Mucosa of descending colon (tissue), 3 donors: ENCODE measurements around the gene TAS2R40. TPM values are rescaled to one million over a fixed set of nuclear protein-coding genes. Genes with fewer than 3 reads are reported as not detected.
"Not testable (repeated sequence)": the region's sequence is repeated elsewhere in the genome, so short reads cannot be mapped to it uniquely, and the experiment has no call there.

Experiments
- ATAC-seq: fragments of 200-7000 bp; cut with Tn5 transposase; one replicate; pipeline ENCODE4 v1.9.1; 2020; ENCODE audit warnings: mild to moderate bottlenecking, moderate library complexity
- DNase-seq, 3 donors: peaks; one replicate each; pipeline ENCODE4 v3.0.0-alpha.2; 2020
- H3K36me3 ChIP-seq: fragments of 200-600 bp; one replicate; pipeline ENCODE4 v1.8.0; 2021; ENCODE audit warnings: low read depth, mild to moderate bottlenecking
- H3K4me1 ChIP-seq: fragments of 200-600 bp; one replicate; pipeline ENCODE4 v1.8.0; 2021; ENCODE audit warnings: low read depth, mild to moderate bottlenecking
- H3K4me3 ChIP-seq: fragments of 200-600 bp; one replicate; pipeline ENCODE4 v1.8.0; 2021; ENCODE audit warnings: mild to moderate bottlenecking
- H3K9me3 ChIP-seq: fragments of 200-600 bp; one replicate; pipeline ENCODE4 v1.8.0; 2021; ENCODE audit warnings: mild to moderate bottlenecking
- intact Hi-C, 2 donors: fragments of 100-400 bp; cut with DNase I in 1 of 2; cut with micrococcal nuclease in 1 of 2; formaldehyde crosslinking; loops; one replicate each; pipeline versions ENCODE4 v1.11.0 to v1.11.1; 2022; cut with DNase I, micrococcal nuclease
- long read RNA-seq, 2 donors: library from polyadenylated mRNA; unstranded; transcript quantifications; one replicate each; pipeline ENCODE4 v2.0.0, GENCODE V29; 2019 to 2021
- total RNA-seq, 3 donors: library from RNA; stranded (reverse); fragmentation: NEBNext Ultra II Directional in 2 of 3; extraction: Animal tissue kit (Norgen Biotek cat#: 25700) in 2 of 3; gene quantifications; one replicate each; pipeline versions ENCODE4 v1.2.1 to v1.2.4, GENCODE V29; 2021 to 2023
- TF ChIP-seq, protein P1 (sequence below): fragments of 200-600 bp; IDR thresholded peaks from one replicate; pipeline ENCODE4 v1.8.0; 2022; ENCODE audit warnings: antibody characterized with exemption, mild to moderate bottlenecking
- donor health status: DM: no; HTN: no; CAD: no; lungs with moderate emphysema.
- donor health status: DM: no; HTN: no; CAD: no.
- donor health status: DM: no; HTN: yes; CAD: no.

The TAS2R40 gene
- total RNA-seq: not detected
- long read RNA-seq, donor 1: 0 reads
- long read RNA-seq, donor 2: 0 reads

DNA sequence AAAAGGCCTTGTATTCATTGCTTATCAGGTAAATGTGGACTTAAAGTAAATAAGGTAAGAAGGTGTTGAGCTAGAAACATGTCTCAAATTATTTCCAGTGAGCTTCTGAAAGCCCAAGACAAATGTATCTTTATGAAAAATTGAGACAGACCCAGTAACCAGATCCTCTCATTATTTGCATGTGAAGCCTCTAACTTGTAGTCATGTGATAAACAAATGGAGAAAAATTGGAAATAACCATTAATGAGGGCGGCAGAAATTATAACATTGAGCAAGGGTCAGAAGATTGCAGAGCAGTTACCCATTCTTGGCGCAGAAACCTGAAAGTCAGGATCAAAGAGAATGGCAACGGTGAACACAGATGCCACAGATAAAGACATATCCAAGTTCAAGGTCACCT is at the start of gene TAS2R40:
Gene TAS2R40, plus strand, starts transcription at position 301 of the 400 bp plus-strand sequence. Its CDS starts 42 bp downstream, at position 343.
- Histone ChIP-seq H3K4me3 (no peak within 1 kb of the TSS), H3K4me1 (no peaks in the 10 kb centered on the region), H3K9me3 (no peaks in the 10 kb centered on the region), H3K36me3 (no peaks in the 10 kb centered on the region)
- ATAC-seq (no peak), DNase-seq (no peak)
- TF ChIP-seq, protein P1, sequence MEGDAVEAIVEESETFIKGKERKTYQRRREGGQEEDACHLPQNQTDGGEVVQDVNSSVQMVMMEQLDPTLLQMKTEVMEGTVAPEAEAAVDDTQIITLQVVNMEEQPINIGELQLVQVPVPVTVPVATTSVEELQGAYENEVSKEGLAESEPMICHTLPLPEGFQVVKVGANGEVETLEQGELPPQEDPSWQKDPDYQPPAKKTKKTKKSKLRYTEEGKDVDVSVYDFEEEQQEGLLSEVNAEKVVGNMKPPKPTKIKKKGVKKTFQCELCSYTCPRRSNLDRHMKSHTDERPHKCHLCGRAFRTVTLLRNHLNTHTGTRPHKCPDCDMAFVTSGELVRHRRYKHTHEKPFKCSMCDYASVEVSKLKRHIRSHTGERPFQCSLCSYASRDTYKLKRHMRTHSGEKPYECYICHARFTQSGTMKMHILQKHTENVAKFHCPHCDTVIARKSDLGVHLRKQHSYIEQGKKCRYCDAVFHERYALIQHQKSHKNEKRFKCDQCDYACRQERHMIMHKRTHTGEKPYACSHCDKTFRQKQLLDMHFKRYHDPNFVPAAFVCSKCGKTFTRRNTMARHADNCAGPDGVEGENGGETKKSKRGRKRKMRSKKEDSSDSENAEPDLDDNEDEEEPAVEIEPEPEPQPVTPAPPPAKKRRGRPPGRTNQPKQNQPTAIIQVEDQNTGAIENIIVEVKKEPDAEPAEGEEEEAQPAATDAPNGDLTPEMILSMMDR: no peak
- intact Hi-C loops: no loop called here

DNA sequence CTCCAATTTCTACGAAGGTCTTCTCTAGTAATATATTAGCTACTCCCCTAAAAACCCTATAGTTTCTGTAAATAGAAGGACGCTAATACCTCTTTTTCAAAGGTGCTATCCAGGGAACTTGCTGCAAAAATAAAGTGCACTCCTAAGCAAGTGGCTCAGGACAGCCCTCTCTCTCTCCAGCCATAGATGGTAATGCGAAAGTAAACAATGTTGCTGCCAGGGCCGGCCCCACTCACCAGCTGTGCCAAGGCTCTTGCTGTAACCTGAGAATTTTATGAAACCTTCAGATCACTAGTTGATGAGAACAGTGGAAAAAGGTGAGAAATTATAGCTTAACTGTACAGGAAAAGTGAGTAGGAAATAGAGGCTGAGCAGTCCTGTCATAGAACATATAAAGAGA is 49.5 kb upstream of the TAS2R40 start:
- peak; percentile 63 to 79 (median 68) for DNase-seq
- no peak overlapping the region for H3K4me3 ChIP-seq
- no peaks in the 10 kb centered on the region for H3K36me3 ChIP-seq
- intact Hi-C loops: no loop called here
- TF ChIP-seq, protein P1: no peak
- H3K9me3 ChIP-seq: peaks cover 9% of the 10 kb centered on the region
- no peaks in the 10 kb centered on the region for H3K4me1 ChIP-seq
- peak; percentile 96 for ATAC-seq

DNA sequence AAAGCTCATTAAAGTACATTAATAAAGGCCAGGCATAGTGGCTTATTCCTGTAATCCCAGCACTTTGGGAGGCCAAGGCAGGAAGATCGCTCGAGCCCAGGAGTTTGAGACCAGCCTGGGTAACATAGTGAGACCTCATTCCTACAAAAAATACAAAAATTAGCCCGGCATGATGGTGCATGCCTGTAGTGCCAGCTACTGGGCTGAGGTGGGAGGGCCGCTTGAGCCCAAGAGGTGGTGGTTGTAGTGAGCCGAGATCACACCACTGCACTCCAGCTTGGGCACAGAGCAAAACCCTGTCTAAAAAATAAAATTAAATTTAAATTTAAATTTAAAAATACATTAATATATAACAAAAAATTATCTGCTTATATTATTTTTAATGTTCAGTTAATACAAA is 45.7 kb upstream of the TAS2R40 start:
- Histone ChIP-seq H3K9me3 (peaks cover 20% of the 10 kb centered on the region), H3K36me3 (no peaks in the 10 kb centered on the region), H3K4me3 (no peak overlapping the region), H3K4me1 (no peaks in the 10 kb centered on the region)
- TF ChIP-seq, protein P1: no peak
- ATAC-seq (no peak), DNase-seq (no peak)
- intact Hi-C loops: no loop called here

DNA sequence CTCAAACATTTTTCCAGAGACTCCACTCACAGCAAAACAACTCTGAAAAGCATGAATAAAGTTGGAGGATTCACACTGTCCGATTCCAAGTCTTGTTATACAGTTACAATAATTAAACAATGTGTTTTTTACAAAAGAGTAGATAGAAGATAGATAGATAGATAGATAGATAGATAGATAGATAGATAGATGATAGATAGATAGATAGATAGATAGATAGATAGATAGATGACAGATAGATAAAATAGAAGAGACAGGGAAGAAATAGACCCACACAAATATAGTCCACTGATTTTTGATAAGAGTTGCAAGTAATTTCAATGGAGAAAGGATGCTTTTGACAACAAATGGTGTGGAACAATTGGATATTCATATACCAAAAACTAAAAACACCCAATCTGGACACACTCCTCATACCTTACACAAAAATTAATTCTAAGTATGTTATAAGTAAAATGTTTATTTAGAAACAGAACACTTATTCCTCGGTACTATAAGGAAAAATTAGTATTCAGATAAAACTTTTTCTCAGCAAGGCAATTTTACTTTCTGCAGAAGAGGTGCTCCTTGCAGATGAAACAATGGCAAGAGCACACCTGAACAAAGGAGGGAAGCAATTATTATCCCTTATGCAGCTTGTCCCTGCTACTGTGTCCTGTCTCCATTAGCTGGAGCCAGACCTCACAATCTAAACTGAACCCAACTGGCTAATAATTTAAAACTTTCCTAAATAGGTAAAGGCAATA is 44.3 kb upstream of the TAS2R40 start:
- intact Hi-C loops: no loop called here

DNA sequence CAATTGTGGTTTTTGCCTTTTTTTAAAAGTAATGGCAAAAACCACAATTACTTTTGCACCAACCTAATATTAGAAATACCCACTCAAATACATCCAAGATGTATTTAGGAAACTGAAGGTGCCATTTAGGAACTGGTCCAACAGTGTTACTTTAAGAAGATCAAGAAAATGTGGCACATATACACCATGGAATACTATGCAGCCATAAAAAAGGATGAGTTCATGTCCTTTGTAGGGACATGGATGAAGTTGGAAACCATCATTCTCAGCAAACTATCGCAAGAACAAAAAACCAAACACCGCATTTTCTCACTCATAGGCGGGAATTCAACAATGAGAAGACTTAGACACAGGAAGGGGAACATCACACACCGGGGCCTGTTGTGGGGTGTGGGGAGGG is 41.1 kb upstream of the TAS2R40 start:
- ATAC-seq, H3K4me3 ChIP-seq, H3K4me1 ChIP-seq, H3K36me3 ChIP-seq, intact Hi-C loops, DNase-seq: not testable (repeated sequence)
- peaks cover 20% of the 10 kb centered on the region for H3K9me3 ChIP-seq

More for the DNA sequence above, 44.3 kb upstream of the TAS2R40 start:
- H3K4me3 ChIP-seq: no peak overlapping the region
- TF ChIP-seq, protein P1: no peak
- H3K36me3 ChIP-seq: no peaks in the 10 kb centered on the region
- DNase-seq (no peak), ATAC-seq (no peak)
- peaks cover 20% of the 10 kb centered on the region for H3K9me3 ChIP-seq
- no peaks in the 10 kb centered on the region for H3K4me1 ChIP-seq

DNA sequence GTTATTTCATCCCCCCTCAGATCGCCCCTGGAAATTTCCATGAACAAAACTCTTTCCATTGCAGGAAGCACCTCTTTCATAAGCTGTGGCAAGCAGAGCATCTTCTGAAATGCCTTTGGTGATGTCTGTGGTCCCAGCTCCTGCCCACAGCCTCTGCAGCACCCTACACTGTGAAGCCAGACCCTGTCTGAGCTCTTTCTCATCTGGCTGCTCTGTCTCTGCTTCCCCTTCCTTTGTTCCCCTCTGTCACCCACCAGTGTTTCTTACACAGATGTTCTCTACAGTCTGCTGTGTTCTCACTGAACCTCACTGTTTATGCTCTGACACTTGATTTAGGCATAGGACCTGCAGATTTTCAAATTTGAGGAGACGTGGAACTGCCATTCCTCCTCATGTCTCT is 40.5 kb upstream of the TAS2R40 start:
- ATAC-seq (peak; percentile 38), DNase-seq (no peak)
- no peaks in the 10 kb centered on the region for H3K36me3 ChIP-seq
- H3K9me3 ChIP-seq: peaks cover 20% of the 10 kb centered on the region
- intact Hi-C loops: no loop called here
- TF ChIP-seq, protein P1: no peak
- no peak overlapping the region for H3K4me3 ChIP-seq
- no peaks in the 10 kb centered on the region for H3K4me1 ChIP-seq
